Hepatocyte (in vitro differentiated cells): ENCODE data around the gene EPAS1. TPM values are rescaled to one million over a fixed set of nuclear protein-coding genes. Genes with fewer than 3 reads are reported as not detected.

ENCODE experiments used
- DNase-seq: peaks from one replicate; pipeline ENCODE4 v3.0.0-alpha.2; 2016; ENCODE audit warnings: low spot score
- H2AFZ ChIP-seq: fragments of 200-600 bp; sonication (generic); 2 replicates; pipeline ENCODE4 v1.6.0; 2016; ENCODE audit warnings: antibody characterized with exemption, mild to moderate bottlenecking
- H3K27ac ChIP-seq: fragments of 200-600 bp; sonication (generic); 2 replicates; pipeline ENCODE4 v1.5.1; 2016; ENCODE audit warnings: mild to moderate bottlenecking
- H3K27me3 ChIP-seq: fragments of 200-600 bp; sonication (generic); 2 replicates; pipeline ENCODE4 v1.6.1; 2016
- H3K36me3 ChIP-seq: fragments of 200-600 bp; sonication (generic); replicated peaks from 2 replicates; pipeline ENCODE4 v1.5.1; 2016; ENCODE audit warnings: low read depth; ENCODE audit not compliant: insufficient read depth
- H3K4me1 ChIP-seq: fragments of 200-600 bp; sonication (generic); 2 replicates; pipeline ENCODE4 v1.5.1; 2016; ENCODE audit warnings: mild to moderate bottlenecking, moderate library complexity; ENCODE audit not compliant: insufficient read depth
- H3K4me2 ChIP-seq: fragments of 200-600 bp; sonication (generic); 2 replicates; pipeline ENCODE4 v1.6.0; 2016
- H3K4me3 ChIP-seq: fragments of 200-600 bp; sonication (generic); 2 replicates; pipeline ENCODE4 v1.5.1; 2016; ENCODE audit warnings: mild to moderate bottlenecking
- H3K79me2 ChIP-seq: fragments of 200-600 bp; sonication (generic); 2 replicates; pipeline ENCODE4 v1.6.0; 2017; ENCODE audit warnings: mild to moderate bottlenecking
- H3K9me2 ChIP-seq: fragments of 200-600 bp; sonication (generic); replicated peaks from 2 replicates; pipeline ENCODE4 v1.6.0; 2017; ENCODE audit warnings: mild to moderate bottlenecking; ENCODE audit not compliant: insufficient read depth
- H3K9me3 ChIP-seq: fragments of 200-600 bp; sonication (generic); 2 replicates; pipeline ENCODE4 v1.5.1; 2016; ENCODE audit warnings: low read depth, mild to moderate bottlenecking
- H4K20me1 ChIP-seq: fragments of 200-600 bp; sonication (generic); 2 replicates; pipeline ENCODE4 v1.6.0; 2016; ENCODE audit warnings: mild to moderate bottlenecking; ENCODE audit not compliant: insufficient read depth, poor library complexity, severe bottlenecking
- CTCF ChIP-seq: fragments of 200-600 bp; sonication (generic); IDR thresholded peaks from 2 replicates; pipeline ENCODE4 v1.5.1; 2016; ENCODE audit warnings: antibody characterized with exemption, mild to moderate bottlenecking; ENCODE audit not compliant: poor library complexity
- EZH2 ChIP-seq: fragments of 200-600 bp; sonication (generic); IDR thresholded peaks from 2 replicates; pipeline ENCODE4 v1.6.1; 2016; ENCODE audit warnings: antibody characterized with exemption, mild to moderate bottlenecking, borderline replicate concordance
- EZH2phosphoT487 ChIP-seq: fragments of 200-600 bp; sonication (generic); IDR thresholded peaks from one replicate; pipeline ENCODE4 v1.6.1; 2018; ENCODE audit warnings: antibody characterized with exemption, mild to moderate bottlenecking, low read depth, moderate library complexity; ENCODE audit not compliant: unreplicated experiment, severe bottlenecking
- WGBS: methylation state at CpG from one replicate; pipeline ENCODE4 v1.1.6; 2016; ENCODE audit warnings: low lambda C conversion rate; ENCODE audit errors: missing lambda C conversion rate; 5-methylcytosine and 5-hydroxymethylcytosine counted together
- polyA plus RNA-seq: library from polyadenylated mRNA; unstranded; fragments of >200 nt; fragmentation: Nextera tagmentation; extraction: Ambion mirVana; gene quantifications from 2 replicates; pipeline ENCODE4 v1.2.1, GENCODE V29; 2016
- total RNA-seq: library from RNA; depleted of rRNA; stranded (reverse); fragments of >200 nt; gene quantifications from 2 replicates; pipeline ENCODE4 v1.2.3, GENCODE V29; 2014

Gene EPAS1
- total and polyA plus RNA-seq, 2 experiments from 2014 or later = 112 to 115 TPM

- no peaks in the 10 kb centered on the region for H4K20me1 ChIP-seq
- WGBS = 97% methylated on average over 3 of the region's 3 CpGs
- H3K9me2 ChIP-seq = no peaks in the 10 kb centered on the region
- TF ChIP-seq EZH2phosphoT487 (no peak), EZH2 (no peak), CTCF (no peak)
- H3K4me2 ChIP-seq = no peak overlapping the region
- no peak for DNase-seq
- H3K36me3 ChIP-seq = no peaks in the 10 kb centered on the region
- H3K27ac ChIP-seq = no peak overlapping the region
- no peaks in the 10 kb centered on the region for H3K27me3 ChIP-seq
- H3K4me3 ChIP-seq = no peak overlapping the region
- H3K9me3 ChIP-seq = no peaks in the 10 kb centered on the region
- H2AFZ ChIP-seq = no peak overlapping the region
- H3K4me1 ChIP-seq = no peaks in the 10 kb centered on the region
- peaks cover 2% of the 10 kb centered on the region for H3K79me2 ChIP-seq
Observed at GRCh38 chr2:46360303-46360702, 63.1 kb downstream of the EPAS1 start.

GRCh38 chr2:46361920-46362666, 64.9 kb downstream of the EPAS1 start:
- no peak overlapping the region for H3K27ac ChIP-seq

GRCh38 chr2:46362667-46363012, 65.4 kb downstream of the EPAS1 start:
- Histone ChIP-seq H2AFZ (no peak overlapping the region), H3K27me3 (no peaks in the 10 kb centered on the region), H3K4me3 (no peak overlapping the region), H3K36me3 (no peaks in the 10 kb centered on the region), H4K20me1 (no peaks in the 10 kb centered on the region), H3K9me2 (no peaks in the 10 kb centered on the region), H3K27ac (no peak overlapping the region), H3K4me2 (no peak overlapping the region), H3K4me1 (no peaks in the 10 kb centered on the region), H3K79me2 (peaks cover 6% of the 10 kb centered on the region), H3K9me3 (no peaks in the 10 kb centered on the region)
- TF ChIP-seq EZH2phosphoT487 = no peak
- no peak for TF ChIP-seq CTCF
- no peak for TF ChIP-seq EZH2
- WGBS = 97% methylated on average over 4 of the region's 4 CpGs
- no peak for DNase-seq

More at GRCh38 chr2:46361920-46362666, 64.9 kb downstream of the EPAS1 start:
- no peak overlapping the region for H3K4me2 ChIP-seq
- H3K4me1 ChIP-seq = no peaks in the 10 kb centered on the region
- 96% methylated on average over 6 of the region's 6 CpGs for WGBS
- no peak overlapping the region for H3K4me3 ChIP-seq
- H4K20me1 ChIP-seq = no peaks in the 10 kb centered on the region
- H3K9me2 ChIP-seq = no peaks in the 10 kb centered on the region
- DNase-seq = no peak
- H2AFZ ChIP-seq = no peak overlapping the region
- TF ChIP-seq EZH2phosphoT487 (no peak), CTCF (no peak), EZH2 (no peak)
- H3K27me3 ChIP-seq = no peaks in the 10 kb centered on the region
- no peaks in the 10 kb centered on the region for H3K36me3 ChIP-seq
- H3K9me3 ChIP-seq = no peaks in the 10 kb centered on the region
- peaks cover 6% of the 10 kb centered on the region for H3K79me2 ChIP-seq
